A673 (cell line): ENCODE data around the gene AGPAT3. TPM values are rescaled to one million over a fixed set of nuclear protein-coding genes. Genes with fewer than 3 reads are reported as not detected.

ENCODE experiments used
- BruUV-seq: library from RNA; stranded (reverse); fragments of 400-500 nt; replicated peaks from 2 replicates; lab custom pipeline; 2021; lab: Mats Ljungman, UMichigan
- CTCF ChIA-PET: fragments of 300-600 bp; sonication (Branson Sonifier 250); formaldehyde crosslinking; loops from one replicate; lab custom pipeline; 2022; ENCODE audit warnings: antibody characterized with exemption; lab: Charles Lee
- POLR2A ChIA-PET: fragments of 300-600 bp; sonication (Branson Sonifier 250); formaldehyde crosslinking; loops from one replicate; lab custom pipeline; 2022; ENCODE audit warnings: antibody characterized with exemption; ENCODE audit not compliant: low non-redundant PET; lab: Charles Lee
- DNase-seq: peaks from one replicate; pipeline ENCODE4 v3.0.0-alpha.2; 2015; ENCODE audit warnings: low spot score
- H3K27ac ChIP-seq: fragments of 200-600 bp; sonication (generic); 2 replicates; pipeline ENCODE4 v1.5.1; 2016; ENCODE audit warnings: mixed run types, low read depth, mild to moderate bottlenecking, mixed read lengths, antibody characterized with exemption, low read length; ENCODE audit not compliant: poor library complexity, severe bottlenecking
- H3K27me3 ChIP-seq: fragments of 200-600 bp; sonication (generic); replicated peaks from 2 replicates; pipeline ENCODE4 v1.6.1; 2017; ENCODE audit warnings: mixed run types, low read depth, mild to moderate bottlenecking, mixed read lengths, antibody characterized with exemption, low read length; ENCODE audit not compliant: insufficient read depth, poor library complexity
- H3K36me3 ChIP-seq: fragments of 200-600 bp; sonication (generic); 2 replicates; pipeline ENCODE4 v1.6.1; 2016; ENCODE audit warnings: mixed run types, mild to moderate bottlenecking, mixed read lengths, antibody characterized with exemption, low read length; ENCODE audit not compliant: insufficient read depth, poor library complexity, severe bottlenecking
- H3K4me1 ChIP-seq: fragments of 200-600 bp; sonication (generic); 2 replicates; pipeline ENCODE4 v1.6.1; 2017; ENCODE audit warnings: mixed run types, mild to moderate bottlenecking, mixed read lengths, antibody characterized with exemption, low read length; ENCODE audit not compliant: insufficient read depth, poor library complexity, severe bottlenecking
- H3K4me3 ChIP-seq: fragments of 200-600 bp; sonication (generic); 2 replicates; pipeline ENCODE4 v1.5.1; 2016; ENCODE audit warnings: low read depth, mixed run types, mild to moderate bottlenecking, mixed read lengths, low read length; ENCODE audit not compliant: poor library complexity, severe bottlenecking
- H3K9me3 ChIP-seq: fragments of 200-600 bp; sonication (generic); 2 replicates; pipeline ENCODE4 v1.6.1; 2016; ENCODE audit warnings: mixed run types, low read depth, mild to moderate bottlenecking, mixed read lengths, antibody characterized with exemption, low read length; ENCODE audit not compliant: poor library complexity, severe bottlenecking
- EZH2 ChIP-seq: fragments of 200-600 bp; sonication (generic); IDR thresholded peaks from 2 replicates; pipeline ENCODE4 v1.6.1; 2017; ENCODE audit warnings: borderline replicate concordance, low read depth, mild to moderate bottlenecking, mixed read lengths, antibody characterized with exemption, low read length; ENCODE audit not compliant: poor library complexity, severe bottlenecking
- intact Hi-C: fragments of 100-400 bp; cut with micrococcal nuclease; formaldehyde crosslinking; loops from one replicate; pipeline ENCODE4 v1.10.0; 2022; ENCODE audit not compliant: unreplicated experiment
- total RNA-seq: library from RNA; stranded (reverse); gene quantifications from 2 replicates; pipeline ENCODE4 v1.2.3, GENCODE V29; 2021
- TF ChIP-seq, protein P1 (sequence below): fragments of 300-800, 200-600 bp; sonication (generic); conservative IDR thresholded peaks from 2 replicates; pipeline ENCODE4 v1.5.1; 2017; ENCODE audit warnings: low read depth, mild to moderate bottlenecking, antibody characterized with exemption, low read length, moderate library complexity, mixed read lengths

AGPAT3 gene
- total RNA-seq, 1 experiment from 2014 or later: 69.6 TPM

DNA sequence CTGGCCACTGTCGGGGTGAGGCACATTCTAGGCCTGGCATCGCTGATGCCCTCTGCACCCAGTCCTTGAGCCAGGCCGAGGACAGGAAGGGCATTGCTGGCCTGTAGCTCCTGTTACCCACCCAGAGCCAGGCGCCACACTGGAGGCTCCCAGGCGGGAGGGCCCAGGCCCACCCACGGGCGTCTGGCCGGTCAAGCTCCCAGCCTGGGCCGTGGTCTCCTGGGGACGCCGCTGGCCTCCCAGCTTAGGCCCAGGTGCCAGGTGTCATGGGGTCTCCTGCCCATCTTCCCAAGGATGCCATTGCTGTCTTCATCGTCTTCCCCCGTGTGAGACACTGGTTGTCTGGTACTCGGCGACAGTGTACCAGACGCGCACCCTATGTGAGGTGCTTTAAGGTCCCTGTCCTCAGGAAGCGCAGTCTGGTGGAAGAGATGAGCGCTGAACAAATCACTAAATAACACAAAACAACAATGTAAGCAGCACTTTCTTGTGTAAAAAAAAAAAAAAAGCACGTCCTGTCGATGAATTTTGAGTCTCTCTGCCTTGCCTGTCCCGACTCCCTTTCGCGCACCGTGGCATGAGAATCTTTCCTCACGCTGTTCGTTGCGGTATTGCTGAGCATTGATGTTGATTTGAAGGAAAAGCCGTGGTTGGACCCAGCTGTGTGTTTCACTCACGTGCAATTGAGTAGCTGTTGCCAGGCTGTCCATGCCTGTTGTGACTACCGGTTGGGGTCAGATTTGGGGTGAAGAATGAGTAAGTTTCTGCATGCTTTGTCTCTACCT is 120.1 kb downstream of the AGPAT3 start:
- peaks cover 15% of the 10 kb centered on the region for H3K36me3 ChIP-seq
- intact Hi-C loops: no loop called here
- CTCF ChIA-PET: no interaction called here
- H3K9me3 ChIP-seq: no peaks in the 10 kb centered on the region
- H3K27ac ChIP-seq: no peak overlapping the region
- no peak overlapping the region for H3K4me3 ChIP-seq
- no peak for DNase-seq
- POLR2A ChIA-PET: no interaction called here
- no TSS peak for BruUV-seq
- no peaks in the 10 kb centered on the region for H3K27me3 ChIP-seq
- no peaks in the 10 kb centered on the region for H3K4me1 ChIP-seq
- TF ChIP-seq, protein P1, sequence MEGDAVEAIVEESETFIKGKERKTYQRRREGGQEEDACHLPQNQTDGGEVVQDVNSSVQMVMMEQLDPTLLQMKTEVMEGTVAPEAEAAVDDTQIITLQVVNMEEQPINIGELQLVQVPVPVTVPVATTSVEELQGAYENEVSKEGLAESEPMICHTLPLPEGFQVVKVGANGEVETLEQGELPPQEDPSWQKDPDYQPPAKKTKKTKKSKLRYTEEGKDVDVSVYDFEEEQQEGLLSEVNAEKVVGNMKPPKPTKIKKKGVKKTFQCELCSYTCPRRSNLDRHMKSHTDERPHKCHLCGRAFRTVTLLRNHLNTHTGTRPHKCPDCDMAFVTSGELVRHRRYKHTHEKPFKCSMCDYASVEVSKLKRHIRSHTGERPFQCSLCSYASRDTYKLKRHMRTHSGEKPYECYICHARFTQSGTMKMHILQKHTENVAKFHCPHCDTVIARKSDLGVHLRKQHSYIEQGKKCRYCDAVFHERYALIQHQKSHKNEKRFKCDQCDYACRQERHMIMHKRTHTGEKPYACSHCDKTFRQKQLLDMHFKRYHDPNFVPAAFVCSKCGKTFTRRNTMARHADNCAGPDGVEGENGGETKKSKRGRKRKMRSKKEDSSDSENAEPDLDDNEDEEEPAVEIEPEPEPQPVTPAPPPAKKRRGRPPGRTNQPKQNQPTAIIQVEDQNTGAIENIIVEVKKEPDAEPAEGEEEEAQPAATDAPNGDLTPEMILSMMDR: no peak
- TF ChIP-seq EZH2: no peak

DNA sequence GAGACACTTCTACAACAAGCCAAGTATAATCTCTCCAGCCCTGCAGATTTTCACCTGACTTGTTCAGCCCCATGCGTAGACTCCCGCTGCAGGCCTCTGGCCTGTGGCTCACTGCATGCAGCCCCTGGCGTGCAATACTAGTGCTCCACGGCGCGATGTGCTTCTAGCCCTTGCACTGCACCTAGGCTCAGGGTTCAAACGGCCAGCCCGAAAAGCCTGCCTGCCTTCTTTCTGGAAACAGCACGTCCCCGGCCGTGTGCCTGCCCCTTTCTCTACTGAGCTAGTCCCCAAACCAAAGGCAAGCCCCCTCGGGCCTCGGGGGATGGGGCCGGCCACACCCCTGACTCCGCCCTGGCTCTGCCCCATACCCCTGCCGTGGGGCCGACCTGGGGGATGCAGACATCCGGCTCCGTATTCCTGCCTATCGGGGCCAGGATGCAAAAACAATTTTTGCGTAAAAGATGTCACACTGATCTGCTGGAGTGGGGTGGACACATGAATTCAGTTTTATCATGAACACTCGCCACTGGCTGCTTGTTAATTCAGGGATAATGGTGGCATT is 120.7 kb downstream of the AGPAT3 start:
- no peak overlapping the region for H3K4me3 ChIP-seq
- H3K9me3 ChIP-seq: no peaks in the 10 kb centered on the region
- peaks cover 11% of the 10 kb centered on the region for H3K36me3 ChIP-seq
- H3K27me3 ChIP-seq: no peaks in the 10 kb centered on the region
- no TSS peak for BruUV-seq
- TF ChIP-seq, protein P1: no peak
- no peak for TF ChIP-seq EZH2
- intact Hi-C loops: no loop called here
- ChIA-PET CTCF (no interaction called here), POLR2A (no interaction called here)
- no peak overlapping the region for H3K27ac ChIP-seq
- DNase-seq: no peak
- H3K4me1 ChIP-seq: no peaks in the 10 kb centered on the region

DNA sequence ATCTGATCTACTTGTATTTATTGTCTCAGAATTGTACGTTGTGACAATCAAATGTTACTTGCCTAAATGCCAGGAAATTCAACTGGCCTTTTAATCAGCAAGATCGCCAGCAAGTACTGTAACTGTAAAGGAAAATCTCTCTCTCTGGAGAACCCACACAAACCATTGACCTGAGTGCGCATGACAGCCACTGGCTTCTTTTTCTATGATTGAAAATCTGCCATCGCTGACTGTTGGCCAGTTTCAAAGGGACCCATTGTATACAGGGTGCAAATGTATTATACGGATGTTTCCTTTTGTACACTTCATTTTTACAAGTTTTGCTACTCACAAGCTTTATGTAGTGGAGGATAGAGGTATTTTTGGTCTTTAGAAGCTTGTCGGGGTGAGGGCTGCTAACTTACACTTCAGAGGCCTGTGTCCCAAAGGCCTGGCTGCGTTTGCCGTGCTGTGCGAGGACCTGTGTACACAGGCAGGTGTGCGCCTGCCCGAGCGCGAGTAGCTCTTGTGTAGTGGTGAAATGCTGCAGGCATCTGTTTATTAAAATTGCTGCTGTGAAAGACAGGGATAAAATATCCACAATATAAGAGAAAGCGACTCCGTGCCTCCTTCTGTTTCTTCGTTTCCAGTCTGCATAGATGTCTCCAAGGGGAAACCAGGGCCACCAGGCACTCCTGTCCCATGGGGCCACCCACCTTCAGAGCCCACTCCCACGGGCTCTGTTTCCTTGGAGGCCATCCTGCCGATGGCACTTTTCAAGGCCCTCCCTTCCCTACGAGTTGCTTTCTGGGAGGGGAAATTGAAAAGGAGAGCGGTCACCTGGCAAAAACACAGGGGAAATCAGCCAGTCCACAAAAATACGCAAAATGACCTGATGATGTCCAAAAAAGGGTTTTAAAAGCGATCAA is 121.8 kb downstream of the AGPAT3 start:
- BruUV-seq: no TSS peak
- Histone ChIP-seq H3K27ac (no peak overlapping the region), H3K36me3 (peaks cover 7% of the 10 kb centered on the region), H3K4me1 (no peaks in the 10 kb centered on the region), H3K9me3 (no peaks in the 10 kb centered on the region), H3K27me3 (no peaks in the 10 kb centered on the region), H3K4me3 (no peak overlapping the region)
- ChIA-PET POLR2A (no interaction called here), CTCF (no interaction called here)
- intact Hi-C loops: no loop called here
- no peak for DNase-seq
- TF ChIP-seq, protein P1: no peak
- no peak for TF ChIP-seq EZH2
